HEK293T (cell line): ENCODE results near the gene FITM2.
"Not testable (repeated sequence)": the region's sequence is repeated elsewhere in the genome, so short reads cannot be mapped to it uniquely, and the experiment has no call there.

Experiments used
- CTCF ChIA-PET: fragments of 350-600 bp; formaldehyde crosslinking; extraction: SDS; loops from one replicate; lab custom pipeline; 2021; ENCODE audit warnings: antibody characterized with exemption, inconsistent platforms; lab: Yijun Ruan, JAX
- POLR2A ChIA-PET: fragments of 350-600 bp; formaldehyde crosslinking; extraction: SDS; loops from one replicate; lab custom pipeline; 2020; ENCODE audit warnings: antibody characterized with exemption, inconsistent platforms; lab: Yijun Ruan, JAX
- DNase-seq: peaks from one replicate; pipeline ENCODE4 v3.0.0; 2012; ENCODE audit warnings: mixed read lengths; ENCODE audit errors: extremely low spot score
- ARNT ChIP-seq: fragments of 450-650 bp; IDR thresholded peaks from 2 replicates; pipeline ENCODE4 v1.6.1; 2017; ENCODE audit warnings: mild to moderate bottlenecking
- BHLHE40 ChIP-seq: fragments of 450-650 bp; IDR thresholded peaks from 2 replicates; pipeline ENCODE4 v1.6.1; 2016; ENCODE audit warnings: mild to moderate bottlenecking, moderate library complexity, borderline replicate concordance
- CTBP1 ChIP-seq: fragments of 450-650 bp; IDR thresholded peaks from 2 replicates; pipeline ENCODE4 v1.6.1; 2016; ENCODE audit warnings: borderline replicate concordance
- ELF4 ChIP-seq: fragments of 450-650 bp; IDR thresholded peaks from 2 replicates; pipeline ENCODE4 v1.6.1; 2017; ENCODE audit warnings: antibody characterized with exemption
- FOXA1 ChIP-seq: fragments of 450-650 bp; IDR thresholded peaks from 2 replicates; pipeline ENCODE4 v1.6.1; 2016; ENCODE audit warnings: mild to moderate bottlenecking
- FOXK2 ChIP-seq: fragments of 450-650 bp; IDR thresholded peaks from 2 replicates; pipeline ENCODE4 v1.6.1; 2016; ENCODE audit warnings: mild to moderate bottlenecking
- FOXM1 ChIP-seq: fragments of 450-650 bp; IDR thresholded peaks from 2 replicates; pipeline ENCODE4 v1.6.1; 2017; ENCODE audit warnings: mild to moderate bottlenecking, borderline replicate concordance
- HDGF ChIP-seq: fragments of 450-650 bp; IDR thresholded peaks from 2 replicates; pipeline ENCODE4 v1.6.1; 2017; ENCODE audit warnings: antibody characterized with exemption, borderline replicate concordance
- L3MBTL2 ChIP-seq: fragments of 450-650 bp; conservative IDR thresholded peaks from 2 replicates; pipeline ENCODE4 v1.6.1; 2016; ENCODE audit warnings: mild to moderate bottlenecking
- LEF1 ChIP-seq: fragments of 450-650 bp; IDR thresholded peaks from 2 replicates; pipeline ENCODE4 v1.6.1; 2017; ENCODE audit warnings: mild to moderate bottlenecking, borderline replicate concordance
- NFRKB ChIP-seq: fragments of 450-650 bp; IDR thresholded peaks from 2 replicates; pipeline ENCODE4 v1.6.1; 2016; ENCODE audit warnings: mild to moderate bottlenecking, moderate library complexity
- SP1 ChIP-seq: fragments of 450-650 bp; IDR thresholded peaks from 2 replicates; pipeline ENCODE4 v1.6.1; 2017
- SUZ12 ChIP-seq: fragments of 450-650 bp; IDR thresholded peaks from 2 replicates; pipeline ENCODE4 v1.6.1; 2016; ENCODE audit warnings: mild to moderate bottlenecking
- TARDBP ChIP-seq: fragments of 450-650 bp; IDR thresholded peaks from 2 replicates; pipeline ENCODE4 v1.6.1; 2016
- ZNF384 ChIP-seq: fragments of 450-650 bp; IDR thresholded peaks from 2 replicates; pipeline ENCODE4 v1.6.1; 2016
- TF ChIP-seq, protein P1 (sequence below): fragments of 450-650 bp; IDR thresholded peaks from 2 replicates; pipeline ENCODE4 v1.6.1; 2016

The FITM2 gene

DNA sequence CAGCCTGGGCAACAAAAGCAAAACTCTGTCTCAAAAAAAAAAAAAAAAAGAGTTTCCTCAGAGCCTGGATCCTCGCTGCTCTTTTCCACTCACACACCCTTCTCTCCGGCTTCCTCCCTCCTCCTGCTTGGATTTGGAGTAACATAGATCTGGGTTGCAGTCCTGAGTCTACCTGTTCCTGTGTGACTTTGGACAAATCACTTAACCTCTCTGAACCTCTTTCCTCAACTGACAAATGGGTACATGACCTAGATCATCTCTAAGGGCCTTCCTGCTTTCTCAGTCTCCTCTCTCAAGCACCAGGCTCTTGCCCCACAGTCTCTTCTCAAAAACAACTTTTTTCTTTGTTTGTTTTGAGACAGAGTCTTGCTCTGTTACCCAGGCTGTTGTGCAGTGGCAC is 20.2 kb upstream of the FITM2 start:
- POLR2A ChIA-PET, result no interaction called here
- no peak for DNase-seq
- TF ChIP-seq, protein P1, sequence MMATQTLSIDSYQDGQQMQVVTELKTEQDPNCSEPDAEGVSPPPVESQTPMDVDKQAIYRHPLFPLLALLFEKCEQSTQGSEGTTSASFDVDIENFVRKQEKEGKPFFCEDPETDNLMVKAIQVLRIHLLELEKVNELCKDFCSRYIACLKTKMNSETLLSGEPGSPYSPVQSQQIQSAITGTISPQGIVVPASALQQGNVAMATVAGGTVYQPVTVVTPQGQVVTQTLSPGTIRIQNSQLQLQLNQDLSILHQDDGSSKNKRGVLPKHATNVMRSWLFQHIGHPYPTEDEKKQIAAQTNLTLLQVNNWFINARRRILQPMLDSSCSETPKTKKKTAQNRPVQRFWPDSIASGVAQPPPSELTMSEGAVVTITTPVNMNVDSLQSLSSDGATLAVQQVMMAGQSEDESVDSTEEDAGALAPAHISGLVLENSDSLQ, result no peak
- TF ChIP-seq ELF4, result no peak
- TF ChIP-seq TARDBP, result no peak
- TF ChIP-seq ZNF384, result peak; percentile 15; the same call in 1 of the 2 replicates
- no peak for TF ChIP-seq FOXA1
- no peak for TF ChIP-seq SUZ12
- no peak for TF ChIP-seq HDGF
- no peak for TF ChIP-seq FOXK2
- CTCF ChIA-PET, result no interaction called here

DNA sequence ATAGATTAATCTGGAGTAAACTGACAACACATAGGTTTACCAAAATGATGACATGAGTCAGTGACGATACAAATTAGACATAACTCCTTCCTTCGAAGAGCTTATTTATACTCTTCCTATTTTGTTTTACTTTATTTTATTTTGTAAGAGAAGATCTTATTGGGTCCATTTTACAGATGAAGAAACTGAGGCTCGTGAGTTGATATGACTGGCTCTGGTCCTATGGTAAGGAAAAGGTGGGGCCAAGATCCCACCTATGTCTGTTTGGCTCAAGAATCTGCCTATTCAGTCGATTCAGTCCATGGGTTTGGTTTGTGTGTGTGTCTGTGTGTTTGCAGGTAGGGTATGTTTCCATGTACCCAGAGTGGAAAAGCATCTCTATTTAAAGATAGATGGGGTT is 17.4 kb upstream of the FITM2 start:
- no peak for DNase-seq
- no peak for TF ChIP-seq BHLHE40
- TF ChIP-seq SUZ12, result no peak
- no peak for TF ChIP-seq CTBP1
- TF ChIP-seq LEF1, result no peak
- TF ChIP-seq, protein P1, result no peak
- no peak for TF ChIP-seq ELF4
- no peak for TF ChIP-seq ZNF384
- TF ChIP-seq FOXK2, result no peak
- TF ChIP-seq L3MBTL2, result no peak
- no peak for TF ChIP-seq TARDBP
- TF ChIP-seq FOXM1, result no peak
- TF ChIP-seq SP1, result no peak
- no peak for TF ChIP-seq NFRKB
- no peak for TF ChIP-seq ARNT
- TF ChIP-seq FOXA1, result no peak
- TF ChIP-seq HDGF, result no peak
- ChIA-PET POLR2A (no interaction called here), CTCF (interaction anchor here (1.7 kb wide), 1 partner anchor 17 kb away, joined by 4 read pairs; the partner anchor contains the start of gene FITM2)

DNA sequence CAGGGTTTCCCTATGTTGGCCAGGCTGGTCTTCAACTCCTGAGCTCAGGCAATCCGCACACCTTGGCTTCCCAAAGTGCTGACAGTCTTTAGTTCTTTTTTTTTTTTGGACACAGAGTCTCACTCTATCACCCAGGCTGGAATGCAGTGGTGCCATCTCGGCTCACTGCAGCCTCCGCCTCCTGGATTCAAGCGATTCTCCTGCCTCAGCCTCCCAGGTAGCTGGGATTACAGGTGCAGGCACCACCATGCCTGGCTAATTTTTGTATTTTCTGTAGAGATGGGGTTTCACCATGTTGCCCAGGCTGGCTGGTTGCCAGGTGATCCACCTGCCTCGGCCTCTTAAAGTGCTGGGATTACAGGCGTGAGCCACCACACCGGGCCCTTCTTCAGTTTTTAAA is 16.7 kb upstream of the FITM2 start:
- DNase-seq, POLR2A ChIA-PET: not testable (repeated sequence)
- CTCF ChIA-PET, result interaction anchor here (1.7 kb wide), 1 partner anchor 17 kb away, joined by 4 read pairs; the partner anchor contains the start of gene FITM2

DNA sequence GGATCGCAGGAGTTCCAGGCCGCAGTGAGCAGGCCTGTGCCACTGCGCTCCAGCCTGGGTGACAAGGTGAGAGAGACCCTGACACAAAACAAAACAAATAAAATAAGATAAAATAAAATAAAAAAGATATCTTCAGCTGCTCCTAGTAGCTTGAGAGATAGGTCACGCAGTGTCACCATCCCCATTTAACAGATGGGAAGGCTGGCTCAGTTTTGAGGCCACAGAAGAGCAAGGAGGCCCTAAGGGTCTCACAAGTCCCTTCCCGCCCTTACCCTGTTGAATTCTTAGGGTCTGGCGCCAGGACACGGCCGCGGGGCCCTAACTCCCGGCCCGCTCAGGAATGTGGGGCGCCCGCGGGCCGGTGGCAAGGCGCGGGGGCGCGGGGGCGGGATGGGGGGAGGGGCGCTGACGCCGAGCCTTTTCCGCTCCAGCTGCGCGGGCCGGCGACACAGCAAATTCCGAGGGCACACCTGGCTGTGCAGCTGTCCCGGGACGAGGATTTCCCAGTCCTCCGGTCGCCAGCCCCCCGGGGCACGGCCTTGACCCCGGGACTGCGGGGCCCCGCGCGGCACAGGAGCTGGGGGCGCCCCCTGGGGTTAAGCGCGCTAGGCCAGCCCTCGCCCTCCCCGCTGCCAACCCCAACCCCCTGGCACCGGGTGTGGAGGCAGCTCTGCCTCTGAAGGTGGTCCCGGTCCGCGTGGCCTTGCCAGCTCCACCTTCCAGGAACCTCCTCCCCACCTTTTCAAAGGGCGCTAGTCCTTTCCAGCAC is 15.6 kb upstream of the FITM2 start:
- TF ChIP-seq ARNT (no peak), ELF4 (no peak), CTBP1 (no peak), LEF1 (no peak), NFRKB (no peak), BHLHE40 (no peak), FOXA1 (no peak), ZNF384 (no peak), L3MBTL2 (no peak), SUZ12 (no peak)
- TF ChIP-seq, protein P1, result no peak
- POLR2A ChIA-PET, result no interaction called here

DNA sequence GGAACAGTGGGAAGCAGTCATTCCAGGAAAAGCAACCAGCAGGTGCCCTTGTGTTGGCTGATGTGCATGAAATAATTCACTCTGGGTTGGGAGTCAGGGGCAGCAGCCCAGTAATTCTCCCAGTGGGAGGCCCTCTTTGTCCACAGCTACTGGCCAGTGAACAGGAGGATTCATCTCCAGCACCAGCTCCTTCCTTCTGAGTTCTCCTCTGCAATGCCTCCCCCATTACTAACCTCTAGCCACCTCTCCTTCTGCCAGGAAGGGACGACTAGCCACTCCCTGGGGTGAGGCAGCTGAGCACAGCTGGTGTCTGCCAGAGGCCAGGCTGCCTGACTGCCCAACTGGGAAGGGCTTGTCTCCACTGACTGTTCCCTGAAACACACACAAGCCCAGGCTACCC is 13.3 kb upstream of the FITM2 start:
- ChIA-PET CTCF (interaction anchor here (1.5 kb wide), 1 partner anchor 14 kb away, joined by 6 read pairs; the partner anchor contains the start of gene FITM2), POLR2A (interaction anchor here (0.9 kb wide), 1 partner anchor 14 kb away, joined by 3 read pairs; the partner anchor contains the start of gene FITM2)
- no peak for DNase-seq
- TF ChIP-seq CTBP1, result no peak
- no peak for TF ChIP-seq FOXA1
- TF ChIP-seq FOXM1, result no peak
- TF ChIP-seq ARNT, result no peak
- no peak for TF ChIP-seq FOXK2
- TF ChIP-seq ELF4, result no peak
- no peak for TF ChIP-seq SUZ12

More for the DNA sequence above, 15.6 kb upstream of the FITM2 start:
- no peak for DNase-seq
- CTCF ChIA-PET, result interaction anchor here (0.7 to 1.7 kb wide), 2 partner anchors 15 kb away, joined by 3 to 4 read pairs; partner anchors contain the start of gene FITM2

DNA sequence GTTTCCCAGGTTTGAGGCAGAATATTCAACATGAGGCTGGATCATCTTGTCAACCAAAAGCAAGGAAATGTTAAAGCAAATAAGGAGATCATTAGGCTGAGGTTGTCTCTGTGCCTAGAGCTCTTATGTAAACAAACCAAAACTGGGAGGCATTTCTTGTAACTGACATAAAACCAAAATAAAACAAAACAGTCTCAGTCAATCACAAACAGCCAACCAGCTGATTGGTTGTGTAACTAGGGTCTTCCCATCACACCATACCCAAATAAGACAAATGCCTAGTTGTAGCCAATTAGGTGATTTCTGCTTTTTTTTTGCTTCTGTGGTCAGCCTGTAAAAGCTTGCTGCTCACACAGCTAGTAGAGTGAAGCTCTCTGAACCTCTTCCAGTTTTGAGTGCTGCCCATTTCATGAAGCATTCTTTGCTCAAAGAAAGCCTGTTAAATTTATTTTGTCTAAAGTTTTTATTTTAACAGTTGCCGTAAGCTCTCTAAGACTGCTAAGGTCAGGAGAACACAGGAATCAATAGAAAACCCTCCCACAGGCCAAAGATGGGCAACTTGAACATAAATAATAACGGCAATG is 8.9 kb upstream of the FITM2 start:
- no peak for DNase-seq
- ChIA-PET CTCF (interaction anchor here (0.6 to 1.9 kb wide), 5 partner anchors 9 to 103 kb away, joined by 3 to 10 read pairs (median 6); partner anchors contain the start of gene FITM2), POLR2A (no interaction called here)
- no peak for TF ChIP-seq NFRKB
- no peak for TF ChIP-seq FOXM1
- TF ChIP-seq SP1, result no peak
- no peak for TF ChIP-seq ARNT
- TF ChIP-seq BHLHE40, result no peak
- no peak for TF ChIP-seq LEF1
- TF ChIP-seq, protein P1, result peak; percentile 59; the same call in 1 of the 2 replicates
- no peak for TF ChIP-seq TARDBP
